Measurements from ENCODE around the gene SMOC2. TPM values are rescaled to one million over a fixed set of nuclear protein-coding genes. Genes with fewer than 3 reads are reported as not detected.

SMOC2 gene
- total RNA-seq, 2 donors from 2014 or later = not detected

DNA sequence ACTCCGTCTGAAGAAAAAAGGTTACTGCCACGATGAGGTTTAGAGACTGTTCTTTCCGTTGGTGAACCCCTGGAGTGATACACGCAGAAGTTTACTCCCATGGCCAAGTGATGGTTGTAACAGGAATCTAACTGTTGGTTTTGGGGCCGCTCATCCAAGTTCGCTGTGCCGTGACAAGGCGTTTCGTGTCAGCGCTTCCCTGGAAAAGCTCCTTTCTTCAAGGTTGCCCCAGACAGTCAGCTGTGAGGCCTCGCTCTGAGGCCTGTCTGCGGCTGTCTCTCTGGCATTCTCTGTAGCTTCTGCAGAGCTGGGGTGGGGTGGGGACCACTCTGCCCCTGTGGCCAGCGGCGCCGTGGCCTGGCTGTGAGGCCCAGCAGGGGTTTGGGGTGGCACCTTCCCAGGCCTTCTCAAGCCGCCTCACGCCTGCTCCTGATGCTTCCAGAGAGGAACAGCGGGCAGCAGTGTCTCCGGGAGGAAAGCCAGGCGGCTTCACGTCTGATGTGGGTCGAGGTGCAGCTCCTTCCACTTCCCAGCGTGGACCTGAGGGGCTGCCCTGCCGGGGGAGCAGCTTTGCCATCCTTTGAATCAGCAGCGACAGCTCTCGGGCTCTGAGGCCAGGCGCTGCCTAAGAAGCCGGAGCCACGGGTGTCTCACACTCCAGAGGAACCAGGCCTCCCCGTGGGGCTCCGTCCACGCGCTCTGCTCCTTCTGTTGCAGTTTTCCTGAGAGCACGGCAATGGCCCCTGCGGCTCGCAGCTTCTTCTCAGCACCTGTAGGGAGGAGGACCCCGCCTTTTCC lies 76.2 kb downstream of the SMOC2 start:
- no peak overlapping the region for H3K27ac Mint-ChIP-seq
- ATAC-seq = no peak
- H3K36me3 Mint-ChIP-seq = no peaks in the 10 kb centered on the region
- H3K9me3 Mint-ChIP-seq = peaks cover 0 to 4% of the 10 kb centered on the region in 2 donors
- DNase-seq (ENCODE audit: low spot score in 2 of 2) = no peak

DNA sequence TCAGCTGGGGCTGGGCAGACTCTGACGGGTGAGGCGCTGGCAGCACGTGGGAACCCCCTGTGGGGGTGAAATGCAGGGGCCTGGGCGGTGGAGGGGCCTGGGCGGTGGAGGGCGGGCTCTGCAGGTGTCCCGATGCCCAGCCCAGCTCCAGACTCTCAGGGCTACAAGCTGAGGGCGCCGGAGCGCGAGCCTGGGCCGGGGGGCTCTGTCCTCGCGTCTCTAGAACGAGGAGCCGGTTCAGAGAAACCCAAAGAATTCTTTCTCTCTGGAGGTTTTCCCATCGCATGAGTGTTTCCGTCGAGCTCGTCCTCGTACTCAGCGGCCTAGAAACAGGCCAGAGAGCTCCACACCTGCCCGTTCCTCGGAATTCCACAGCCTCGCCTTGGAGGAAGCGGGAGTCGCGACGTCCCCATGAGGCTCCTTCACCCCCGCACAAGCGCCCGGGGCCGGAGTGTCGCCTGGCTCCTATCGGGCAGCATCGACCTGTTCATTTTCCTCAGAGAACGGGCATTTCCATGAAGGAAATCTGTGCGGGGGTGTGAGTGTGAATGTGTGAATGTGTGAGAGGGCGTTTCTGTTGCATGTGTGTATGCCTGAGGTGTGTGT lies 76.9 kb downstream of the SMOC2 start:
- peaks cover 4% of the 10 kb centered on the region in 2 donors for H3K9me3 Mint-ChIP-seq
- H3K27ac Mint-ChIP-seq = no peak overlapping the region
- DNase-seq (ENCODE audit: low spot score in 2 of 2) = no peak
- H3K36me3 Mint-ChIP-seq = no peaks in the 10 kb centered on the region
- no peak for ATAC-seq

DNA sequence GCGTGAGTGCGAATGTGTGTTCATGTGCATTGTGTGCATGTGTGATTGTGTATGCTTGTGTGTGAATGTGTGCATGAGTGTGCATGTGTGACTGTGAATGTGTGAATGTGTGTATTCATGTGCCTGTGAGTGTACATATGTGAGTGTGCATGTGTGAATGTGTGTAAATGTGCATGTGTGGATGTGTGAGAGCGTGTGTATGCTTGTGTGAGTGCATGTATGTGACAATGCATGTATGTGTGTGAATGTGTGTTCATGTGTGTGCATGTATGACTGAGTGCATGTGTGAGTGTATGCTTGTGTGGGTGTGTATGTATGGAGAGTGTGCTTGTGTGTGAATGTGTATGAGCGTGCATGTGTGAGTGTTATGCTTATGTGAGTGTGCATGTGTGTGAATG lies 77.4 kb downstream of the SMOC2 start:
- no peak overlapping the region for H3K27ac Mint-ChIP-seq
- H3K9me3 Mint-ChIP-seq = peaks cover 4% of the 10 kb centered on the region in 2 donors
- ATAC-seq (no peak), DNase-seq (ENCODE audit: low spot score in 2 of 2) (no peak)
- H3K36me3 Mint-ChIP-seq = no peaks in the 10 kb centered on the region

DNA sequence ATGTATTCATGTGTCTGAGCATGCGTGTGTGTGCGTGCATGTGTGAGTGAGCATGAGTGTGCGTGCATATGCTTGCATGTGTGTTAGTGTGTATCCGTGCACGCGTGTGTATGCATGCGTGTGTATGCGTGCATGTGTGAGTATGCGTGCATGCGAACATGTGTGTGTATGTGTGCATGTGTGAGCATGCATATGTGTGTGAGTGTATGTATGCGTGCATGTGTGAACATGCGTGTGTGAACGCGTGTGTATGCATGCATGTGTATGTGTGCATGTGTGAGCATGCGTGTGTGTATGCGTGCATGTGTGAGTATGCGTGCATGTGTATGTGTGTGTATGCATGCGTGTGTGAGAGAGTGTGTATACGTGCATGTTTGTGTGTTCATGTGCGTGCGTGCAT lies 77.9 kb downstream of the SMOC2 start:
- no peak for DNase-seq (ENCODE audit: low spot score in 2 of 2)
- Mint-ChIP-seq H3K27ac (no peak overlapping the region), H3K9me3 (peaks cover 4% of the 10 kb centered on the region in 2 donors), H3K36me3 (no peaks in the 10 kb centered on the region)
- no peak for ATAC-seq

DNA sequence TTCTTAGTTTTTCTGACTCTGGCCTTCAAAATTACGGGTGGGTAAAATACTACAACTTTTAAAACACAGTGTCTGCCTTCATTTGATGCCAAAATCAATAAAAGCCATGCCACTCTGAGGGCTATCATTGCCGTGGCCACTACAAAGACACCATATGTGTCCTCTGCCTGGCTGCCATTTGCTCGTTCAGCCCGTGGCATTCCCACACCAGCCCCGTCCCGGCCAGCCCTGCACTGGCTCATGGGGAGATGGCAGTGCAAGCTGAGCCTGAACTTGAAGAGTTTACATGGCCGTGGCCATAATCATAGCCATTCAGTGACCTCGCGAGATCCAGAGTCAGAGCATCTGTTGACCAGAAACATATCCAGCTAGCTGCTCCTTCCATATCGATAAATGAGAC lies 79.2 kb downstream of the SMOC2 start:
- Mint-ChIP-seq H3K27ac (no peak overlapping the region), H3K36me3 (no peaks in the 10 kb centered on the region), H3K9me3 (peaks cover 4% of the 10 kb centered on the region in 2 donors)
- DNase-seq (ENCODE audit: low spot score in 2 of 2) (no peak), ATAC-seq (no peak)

DNA sequence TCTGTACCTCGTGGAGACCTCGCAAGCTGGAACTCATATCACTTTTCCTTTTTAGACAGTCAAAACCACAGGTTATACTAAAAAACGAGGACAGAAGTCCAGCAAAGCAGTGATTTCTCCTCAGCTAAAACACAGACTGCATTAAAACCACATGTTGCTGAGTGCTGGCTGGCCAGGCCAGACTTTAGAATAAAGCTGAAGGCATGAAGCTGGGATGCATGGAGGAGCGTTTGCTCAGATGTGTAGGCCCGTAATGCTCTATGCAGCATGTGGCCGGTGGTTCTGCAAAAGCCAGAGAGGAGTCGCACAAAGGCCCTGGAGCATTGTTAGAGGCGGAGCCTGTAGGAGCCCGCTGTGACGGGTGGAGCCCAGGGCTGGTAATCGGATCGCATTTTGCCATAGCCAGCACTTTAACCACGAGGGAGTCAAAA lies 83.6 kb downstream of the SMOC2 start:
- Mint-ChIP-seq H3K9me3 (peaks cover 4% of the 10 kb centered on the region in 2 donors), H3K36me3 (no peaks in the 10 kb centered on the region), H3K27ac (no peak overlapping the region)
- ATAC-seq (no peak), DNase-seq (ENCODE audit: low spot score in 2 of 2) (no peak)

DNA sequence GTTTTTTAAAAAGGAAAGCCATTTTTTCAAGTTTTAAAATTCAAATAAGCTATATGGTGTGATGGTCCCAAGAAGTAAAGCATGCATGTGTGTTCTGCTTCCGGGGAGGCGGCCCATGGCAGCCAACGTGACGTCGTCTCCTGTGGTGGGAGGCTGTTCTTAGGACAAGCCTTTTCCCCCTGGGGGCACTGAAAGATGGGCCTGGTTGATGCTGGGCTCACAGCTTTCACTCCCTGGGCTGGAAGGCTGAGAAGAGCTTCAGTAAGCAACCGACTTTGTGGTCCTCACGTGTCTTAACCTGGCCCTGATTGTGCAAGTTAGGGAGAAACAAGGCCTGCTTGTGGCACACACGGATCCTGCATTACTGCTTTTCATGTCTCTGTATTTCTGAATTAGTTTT lies 84.1 kb downstream of the SMOC2 start:
- Mint-ChIP-seq H3K27ac (no peak overlapping the region), H3K9me3 (peaks cover 0 to 4% of the 10 kb centered on the region in 2 donors), H3K36me3 (no peaks in the 10 kb centered on the region)
- ATAC-seq = no peak
- DNase-seq (ENCODE audit: low spot score in 2 of 2) = no peak

DNA sequence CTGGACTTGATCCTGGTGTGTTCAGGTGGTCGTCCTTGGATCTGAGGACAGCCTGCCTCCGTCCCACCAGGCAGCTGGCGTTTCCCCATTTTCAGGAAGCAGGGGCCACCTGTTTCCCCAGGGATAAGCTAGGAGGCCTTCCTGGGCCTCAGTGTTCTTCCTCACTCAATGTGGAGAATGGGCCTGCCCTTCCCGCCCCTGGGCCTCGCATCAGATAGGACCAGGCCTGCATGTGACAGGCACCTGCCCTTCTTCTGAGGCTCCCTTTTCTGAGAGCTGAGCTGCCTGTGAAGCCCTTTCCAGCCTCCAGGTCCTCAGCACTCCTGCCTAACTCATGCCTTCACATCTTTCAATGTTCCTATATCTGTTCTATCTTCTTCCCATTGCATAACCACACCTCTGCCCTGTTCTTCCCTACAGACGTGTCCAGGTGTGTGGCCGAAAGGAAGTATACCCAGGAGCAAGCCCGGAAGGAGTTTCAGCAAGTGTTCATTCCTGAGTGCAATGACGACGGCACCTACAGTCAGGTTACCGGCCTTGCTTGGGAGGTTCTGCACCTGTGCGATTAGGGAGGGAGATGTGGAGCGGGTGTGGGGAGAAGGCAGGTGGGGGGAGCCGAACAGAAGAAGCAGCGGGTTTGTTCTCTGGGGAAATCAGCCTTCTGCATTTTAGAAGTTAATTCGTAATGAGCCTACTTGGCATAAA lies 85.1 kb downstream of the SMOC2 start:
- no peak for ATAC-seq
- peak overlapping the region in 1 of 2 donors; percentile 40 for H3K27ac Mint-ChIP-seq
- peaks cover 0 to 4% of the 10 kb centered on the region in 2 donors for H3K9me3 Mint-ChIP-seq
- no peaks in the 10 kb centered on the region for H3K36me3 Mint-ChIP-seq
- DNase-seq (ENCODE audit: low spot score in 2 of 2) = no peak

DNA sequence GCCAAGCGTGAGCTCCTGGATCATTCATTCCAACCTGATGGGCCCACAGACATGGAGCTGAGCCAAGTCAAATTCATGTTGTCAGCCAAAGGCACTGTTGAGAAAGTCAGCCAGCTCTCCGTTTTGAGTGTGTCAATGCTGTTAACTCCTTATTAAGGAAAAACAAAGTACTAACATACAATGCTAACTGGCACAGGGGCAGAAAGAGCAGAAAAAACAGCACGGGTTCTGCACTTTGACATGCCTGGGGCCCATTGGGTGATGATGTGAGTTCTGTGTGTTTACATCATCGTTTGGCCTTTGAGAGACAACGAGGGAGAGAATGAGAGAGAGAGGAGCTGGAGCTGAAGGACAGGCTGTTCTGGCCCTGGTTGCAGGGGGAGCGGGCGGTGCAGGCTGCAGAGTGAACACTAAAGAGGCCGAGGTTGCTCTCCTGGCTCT lies 85.9 kb downstream of the SMOC2 start:
- H3K9me3 Mint-ChIP-seq = peaks cover 0 to 4% of the 10 kb centered on the region in 2 donors
- DNase-seq (ENCODE audit: low spot score in 2 of 2) (no peak), ATAC-seq (no peak)
- H3K27ac Mint-ChIP-seq = no peak overlapping the region
- H3K36me3 Mint-ChIP-seq = no peaks in the 10 kb centered on the region

DNA sequence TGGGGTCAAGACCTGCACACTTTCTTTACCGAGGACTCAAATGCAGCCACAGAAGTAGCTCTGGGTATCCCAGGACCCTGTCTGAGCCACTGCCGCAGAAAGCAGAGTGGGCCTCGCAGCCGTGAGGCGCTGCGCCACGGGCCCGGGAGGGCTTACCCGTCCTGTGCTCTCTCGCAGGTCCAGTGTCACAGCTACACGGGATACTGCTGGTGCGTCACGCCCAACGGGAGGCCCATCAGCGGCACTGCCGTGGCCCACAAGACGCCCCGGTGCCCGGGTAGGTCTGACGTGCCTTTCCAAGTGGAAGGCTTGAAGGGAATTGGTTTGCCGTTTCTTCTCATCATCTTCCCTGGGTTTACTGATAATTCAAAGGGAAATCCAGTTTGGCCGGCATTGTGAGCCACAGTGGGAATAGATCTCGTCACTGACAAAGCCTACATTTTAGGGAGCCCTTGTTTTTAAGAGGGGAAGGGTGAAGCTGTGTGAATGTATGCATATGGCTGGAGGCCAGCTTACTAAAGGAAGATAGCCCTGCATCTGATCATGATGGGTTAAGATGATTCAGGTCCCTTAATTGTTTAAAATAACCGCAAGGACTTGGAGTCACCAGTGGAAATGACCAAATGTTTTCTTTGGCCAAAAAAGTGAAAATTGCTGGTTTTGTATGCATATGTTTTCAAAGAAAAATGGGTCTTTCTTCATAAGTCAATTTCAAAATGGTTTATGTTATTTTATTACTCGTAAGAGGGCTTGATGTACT lies 86.6 kb downstream of the SMOC2 start:
- ATAC-seq (no peak), DNase-seq (ENCODE audit: low spot score in 2 of 2) (no peak)
- no peak overlapping the region for H3K27ac Mint-ChIP-seq
- peaks cover 0 to 1% of the 10 kb centered on the region in 2 donors for H3K9me3 Mint-ChIP-seq
- H3K36me3 Mint-ChIP-seq = no peaks in the 10 kb centered on the region

DNA sequence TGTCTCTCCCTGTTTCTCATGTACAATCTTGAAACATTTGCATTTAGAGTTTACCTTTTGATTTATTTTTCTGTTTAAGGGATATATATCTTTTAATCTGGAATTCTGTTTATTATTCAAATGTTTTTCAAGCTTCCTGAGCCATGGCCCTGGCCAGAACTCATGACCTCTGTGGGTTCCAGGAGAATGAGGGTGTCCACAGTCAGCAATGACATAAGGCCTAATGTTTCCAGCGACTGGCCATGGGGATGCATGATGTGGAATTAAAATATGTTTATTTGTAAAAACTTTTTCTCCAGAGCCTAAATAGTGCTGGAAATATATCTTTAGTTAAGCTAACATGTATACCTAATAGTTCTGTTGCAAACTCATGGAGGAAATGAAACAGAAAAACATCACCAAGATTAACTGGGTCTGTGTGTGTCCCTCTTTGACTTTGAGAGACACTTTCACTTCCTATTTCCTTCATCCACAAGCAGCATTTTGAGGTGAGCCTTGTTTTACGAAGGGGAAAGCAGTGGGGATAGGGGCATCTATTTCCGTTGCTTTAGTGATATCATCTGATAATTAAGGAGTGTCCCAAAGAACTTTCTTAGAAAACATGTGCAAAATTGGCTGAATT lies 87.6 kb downstream of the SMOC2 start:
- H3K9me3 Mint-ChIP-seq = no peaks in the 10 kb centered on the region
- no peaks in the 10 kb centered on the region for H3K36me3 Mint-ChIP-seq
- no peak for DNase-seq (ENCODE audit: low spot score in 2 of 2)
- no peak overlapping the region for H3K27ac Mint-ChIP-seq
- no peak for ATAC-seq

DNA sequence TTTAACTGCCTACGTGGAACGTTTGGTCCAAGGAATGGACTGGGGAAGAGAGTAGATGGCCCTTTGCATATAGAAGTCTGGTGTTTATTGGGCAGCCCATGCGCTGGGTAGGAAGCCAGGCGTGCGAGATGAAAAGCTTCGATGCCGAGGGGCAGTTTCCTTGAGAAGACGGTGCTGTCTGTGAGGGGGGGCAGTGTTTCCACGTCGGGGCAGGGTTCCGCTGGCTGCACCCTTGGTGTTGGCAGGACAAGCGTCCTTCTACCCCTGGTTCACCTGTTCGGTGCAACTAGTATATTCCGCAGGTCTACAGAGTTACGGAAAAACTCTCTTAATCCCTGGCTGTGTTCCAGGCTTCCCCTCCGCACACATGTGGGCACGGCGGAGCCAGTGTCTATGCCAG lies 88.2 kb downstream of the SMOC2 start:
- H3K27ac Mint-ChIP-seq = no peak overlapping the region

DNA sequence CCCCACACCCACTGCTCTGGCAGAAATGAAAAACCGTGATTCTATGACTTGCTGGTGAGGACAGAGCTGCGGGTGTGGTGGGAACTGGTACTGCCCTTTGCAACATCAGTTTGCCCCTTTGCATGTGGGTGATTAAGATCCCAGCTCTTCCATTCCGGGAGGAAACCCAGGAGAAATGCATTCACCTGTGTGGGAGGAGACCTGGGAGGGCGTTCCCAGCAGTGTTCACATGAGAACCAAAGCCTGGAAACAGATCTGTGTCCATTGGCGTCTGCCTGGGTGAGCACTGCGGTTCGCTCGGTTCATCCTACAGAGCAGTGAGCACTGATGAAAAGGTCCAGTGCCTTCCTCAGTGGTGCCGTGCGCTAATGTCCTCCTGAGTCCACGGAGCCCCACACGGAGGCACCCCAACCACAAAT lies 89.7 kb downstream of the SMOC2 start:
- H3K36me3 Mint-ChIP-seq = no peaks in the 10 kb centered on the region
- no peak for DNase-seq (ENCODE audit: low spot score in 2 of 2)
- H3K27ac Mint-ChIP-seq = no peak overlapping the region
- ATAC-seq = no peak
- H3K9me3 Mint-ChIP-seq = no peaks in the 10 kb centered on the region

More for the DNA sequence above, 88.2 kb downstream of the SMOC2 start:
- DNase-seq (ENCODE audit: low spot score in 2 of 2) = no peak
- no peaks in the 10 kb centered on the region for H3K36me3 Mint-ChIP-seq
- no peak for ATAC-seq
- H3K9me3 Mint-ChIP-seq = no peaks in the 10 kb centered on the region

DNA sequence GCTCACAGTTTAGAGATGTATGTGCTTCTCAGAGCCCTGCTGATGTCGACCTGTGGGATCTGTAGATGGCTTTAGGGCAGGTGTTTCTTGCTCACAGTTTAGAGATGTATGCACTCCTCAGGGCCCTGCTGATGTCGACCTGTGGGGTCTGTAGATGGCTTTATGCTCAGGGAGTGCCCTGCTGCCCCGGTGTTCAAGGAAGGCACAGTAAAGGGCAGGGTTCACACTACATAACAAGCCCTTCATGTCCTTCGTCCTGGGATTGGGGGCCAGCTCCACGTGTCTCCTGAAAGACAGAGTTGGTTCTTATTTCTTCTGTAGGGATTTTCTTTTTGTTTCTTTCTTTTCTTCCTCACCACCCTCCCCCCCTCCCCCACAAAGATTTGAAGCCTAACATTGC lies 91.1 kb downstream of the SMOC2 start:
- ATAC-seq = no peak
- Mint-ChIP-seq H3K27ac (no peak overlapping the region), H3K36me3 (no peaks in the 10 kb centered on the region)

DNA sequence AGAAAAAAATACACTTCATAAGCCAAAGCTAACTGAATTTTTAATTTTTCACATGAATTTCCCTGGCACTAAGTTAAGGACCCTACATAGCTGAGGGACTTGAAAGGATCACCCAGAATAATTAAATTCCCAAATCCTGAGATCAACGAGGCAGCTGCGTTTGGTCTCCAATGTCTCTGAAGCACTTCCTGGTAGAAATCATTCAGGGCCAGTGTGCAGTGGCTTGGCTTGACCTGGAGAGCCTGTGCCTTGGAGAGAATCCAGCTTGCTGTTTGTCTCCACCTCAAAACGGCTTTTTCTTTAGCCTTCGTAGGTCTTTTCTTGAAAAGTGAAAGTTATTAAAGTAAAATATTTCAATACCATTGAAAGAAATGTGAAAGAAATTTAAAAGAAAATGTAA lies 92.4 kb downstream of the SMOC2 start:
- H3K9me3 Mint-ChIP-seq = no peaks in the 10 kb centered on the region
- ATAC-seq (no peak), DNase-seq (ENCODE audit: low spot score in 2 of 2) (no peak)
- H3K27ac Mint-ChIP-seq = no peak overlapping the region
- H3K36me3 Mint-ChIP-seq = no peaks in the 10 kb centered on the region

More for the DNA sequence above, 91.1 kb downstream of the SMOC2 start:
- DNase-seq (ENCODE audit: low spot score in 2 of 2) = no peak
- H3K9me3 Mint-ChIP-seq = no peaks in the 10 kb centered on the region

DNA sequence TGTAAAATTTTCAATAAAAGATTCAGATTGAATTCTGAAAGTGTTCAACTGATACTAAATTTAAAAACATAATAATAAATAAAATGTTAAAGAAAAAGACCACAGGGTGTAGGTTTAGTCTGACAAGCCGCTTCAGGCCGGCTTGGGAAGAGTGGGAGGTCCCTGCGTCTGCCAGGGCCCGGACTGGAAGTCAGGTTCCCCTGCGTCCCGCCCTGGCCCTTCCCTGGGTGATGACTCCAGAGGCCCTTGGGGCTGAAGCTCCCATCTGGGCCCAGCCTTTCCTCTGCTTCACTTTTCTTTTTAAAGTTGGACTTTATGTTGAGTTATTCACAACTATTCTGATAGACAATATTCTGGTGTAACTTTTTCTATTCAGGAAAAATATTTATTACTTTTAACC lies 93.3 kb downstream of the SMOC2 start:
- Mint-ChIP-seq H3K27ac (no peak overlapping the region), H3K9me3 (no peaks in the 10 kb centered on the region), H3K36me3 (no peaks in the 10 kb centered on the region)
- ATAC-seq = no peak
- no peak for DNase-seq (ENCODE audit: low spot score in 2 of 2)

Measured in activated naive CD4-positive, alpha-beta T cell treated with anti-CD3 and anti-CD28 coated beads, Interleukin-2, amount 50 U/mL, for 72 hours (primary cell).